ENCODE data around the gene IZUMO3.
A peak's percentile ranks its signal among the peaks of the same experiment; 100 is the strongest.
"Not testable (repeated sequence)": the region's sequence is repeated elsewhere in the genome, so short reads cannot be mapped to it uniquely, and the experiment has no call there.

Gene IZUMO3

DNA sequence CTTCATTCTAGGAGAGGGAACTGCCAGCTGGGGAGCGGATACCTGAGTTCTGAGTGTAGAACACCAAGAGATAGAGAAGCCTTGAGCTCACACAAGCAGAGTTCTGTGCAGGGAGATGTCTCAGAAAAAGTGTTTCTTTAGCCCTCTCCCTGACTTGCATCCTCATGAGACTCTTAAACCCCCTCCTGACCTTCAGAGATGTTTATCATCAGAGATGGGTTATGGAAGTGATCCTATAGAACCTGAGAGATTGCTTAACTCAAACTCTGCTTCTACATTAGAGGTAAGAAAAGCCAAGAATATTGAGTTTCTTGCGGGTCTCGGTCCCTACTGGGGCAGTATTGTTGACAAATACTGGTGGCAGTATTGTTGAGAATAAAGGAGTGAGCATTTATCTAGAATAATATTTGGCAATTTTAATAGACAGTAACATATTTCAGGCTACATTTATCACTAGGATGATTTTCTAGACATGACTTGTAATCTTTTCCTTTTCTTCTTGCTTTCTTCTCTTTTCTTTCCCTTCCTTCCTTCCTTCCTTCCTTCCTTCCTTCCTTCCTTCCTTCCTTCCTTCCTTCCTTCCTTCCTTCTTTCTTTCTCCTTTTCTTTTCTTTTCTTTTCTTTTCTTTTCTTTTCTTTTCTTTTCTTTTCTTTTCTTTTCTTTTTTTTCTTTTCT, at the start of gene IZUMO3:
Gene IZUMO3, minus strand, starts transcription at position 51 of the 676 bp plus-strand sequence. CDS start 248 bp downstream, outside the sequence.
- no peak for DNase-seq (ENCODE audit: low spot score)

DNA sequence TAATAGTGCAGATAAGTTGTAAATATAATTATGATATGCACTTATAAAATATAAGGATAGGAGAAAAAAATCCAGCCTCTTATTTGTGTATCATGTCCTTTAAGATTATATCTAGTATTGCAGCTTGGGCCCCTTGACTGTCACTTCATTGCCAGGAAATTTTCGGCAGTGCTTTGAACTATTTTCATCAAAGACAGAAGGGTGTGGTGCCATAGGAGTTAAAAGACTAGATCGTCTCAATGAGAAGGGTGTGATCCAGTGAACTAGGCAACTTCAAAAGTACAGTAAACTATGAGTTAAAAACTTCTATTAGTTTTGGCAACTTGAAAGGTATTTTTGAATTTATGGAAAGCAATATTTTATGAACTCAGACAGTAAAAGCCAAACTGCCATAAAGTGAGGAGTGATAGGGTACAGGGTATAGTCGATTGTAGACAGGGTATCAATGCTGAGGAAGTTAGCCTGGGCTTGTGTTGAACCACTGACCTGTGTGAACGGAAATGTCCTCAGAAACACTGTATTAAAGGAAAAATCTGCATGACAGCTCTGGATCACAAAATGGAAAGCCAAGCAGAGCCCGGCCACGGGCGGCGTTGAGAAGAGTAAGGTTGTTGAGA, 48.6 kb upstream of the IZUMO3 start:
- no peak for DNase-seq (ENCODE audit: low spot score)

DNA sequence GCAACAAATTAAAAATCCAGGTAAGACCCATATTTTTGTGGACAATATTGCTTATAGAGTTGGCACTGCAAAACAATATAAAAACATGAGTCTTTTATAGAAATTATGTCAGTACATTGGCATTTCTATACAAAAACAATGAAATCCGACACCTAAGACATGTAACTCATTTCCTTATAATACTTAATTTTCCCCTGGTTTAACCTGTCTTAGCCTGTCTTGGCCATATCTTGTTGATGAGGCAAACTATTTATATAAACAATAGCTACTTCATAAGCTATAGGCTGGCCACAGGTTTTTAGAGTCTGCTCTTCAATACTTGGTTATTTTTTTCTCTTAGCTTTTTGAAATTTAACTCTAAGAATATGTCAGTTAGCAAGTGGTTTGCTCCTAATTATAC, 44.7 kb upstream of the IZUMO3 start:
- no peak for DNase-seq (ENCODE audit: low spot score)

DNA sequence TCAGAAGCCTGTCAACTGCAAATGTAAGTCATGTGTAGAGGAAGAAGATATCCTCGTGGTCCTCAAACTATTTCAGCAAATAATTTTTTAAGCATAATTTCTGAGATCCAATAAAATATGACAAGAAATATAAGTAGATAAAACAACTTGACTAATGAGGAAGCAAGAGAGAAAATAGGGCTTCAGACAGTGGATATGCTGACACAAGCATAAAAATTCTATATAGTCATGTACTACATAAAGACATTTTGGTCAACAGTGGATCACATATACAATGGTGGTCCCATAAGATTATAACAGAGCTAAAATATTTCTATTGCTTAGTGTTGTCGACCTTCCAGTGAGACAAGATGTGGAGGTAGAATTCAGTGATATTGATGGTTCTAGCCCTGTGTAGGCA, 42.2 kb upstream of the IZUMO3 start:
- no peak for DNase-seq (ENCODE audit: low spot score)

- no peak for DNase-seq (ENCODE audit: low spot score)
These were observed 36.7 kb upstream of the IZUMO3 start for GRCh38 chr9:24582146-24583126.

- not testable (repeated sequence) for DNase-seq (ENCODE audit: low spot score)
These were observed 34.3 kb upstream of the IZUMO3 start for GRCh38 chr9:24580005-24580404.

- DNase-seq (ENCODE audit: low spot score): no peak
These were observed 26.7 kb upstream of the IZUMO3 start for GRCh38 chr9:24572406-24572805.

- no peak for DNase-seq (ENCODE audit: low spot score)
These were observed 16.3 kb upstream of the IZUMO3 start for GRCh38 chr9:24561957-24562356.

DNA sequence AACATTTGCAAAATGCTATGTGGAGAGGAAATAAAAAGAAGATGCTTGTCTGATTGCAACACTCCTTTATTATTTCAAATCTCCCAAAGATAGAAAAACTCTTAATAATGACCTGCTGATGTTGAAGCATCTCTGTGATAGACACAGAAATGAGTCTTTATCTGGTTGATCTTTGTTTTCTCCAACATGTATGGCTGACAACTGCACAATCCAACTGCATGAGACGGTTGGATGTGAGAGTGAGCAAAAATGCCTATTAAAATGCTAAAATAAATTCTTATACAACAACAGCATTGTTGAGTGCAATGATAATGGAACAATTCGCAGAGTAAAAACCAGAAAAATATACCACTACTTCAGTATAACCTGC, 7.5 kb upstream of the IZUMO3 start:
- DNase-seq (ENCODE audit: low spot score): no peak

GRCh38 chr9:24552526-24553182, 7.0 kb upstream of the IZUMO3 start:
- DNase-seq (ENCODE audit: low spot score): no peak

GRCh38 chr9:24545285-24545684, 412 bp downstream of the IZUMO3 start:
- no peak for DNase-seq (ENCODE audit: low spot score)

DNA sequence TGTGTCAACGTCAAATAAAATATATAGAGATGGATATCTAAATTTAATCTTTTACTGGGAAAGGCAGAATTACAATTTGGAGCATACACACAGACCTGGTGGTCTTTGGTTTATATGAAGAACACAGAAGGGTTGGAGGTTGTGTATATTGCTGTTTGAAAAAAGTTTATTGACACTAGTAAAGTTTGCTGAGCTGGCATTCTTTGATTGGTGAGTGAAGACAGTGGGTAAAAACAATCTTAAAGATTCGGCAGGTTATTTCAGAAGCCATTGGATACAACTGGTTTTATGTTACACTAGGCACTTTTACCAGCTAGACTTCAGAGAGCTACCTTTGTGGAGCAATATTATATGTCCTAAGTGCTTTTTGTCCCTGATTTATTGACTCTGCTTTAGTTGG, 27.2 kb downstream of the IZUMO3 start:
- no peak for DNase-seq (ENCODE audit: low spot score)

DNA sequence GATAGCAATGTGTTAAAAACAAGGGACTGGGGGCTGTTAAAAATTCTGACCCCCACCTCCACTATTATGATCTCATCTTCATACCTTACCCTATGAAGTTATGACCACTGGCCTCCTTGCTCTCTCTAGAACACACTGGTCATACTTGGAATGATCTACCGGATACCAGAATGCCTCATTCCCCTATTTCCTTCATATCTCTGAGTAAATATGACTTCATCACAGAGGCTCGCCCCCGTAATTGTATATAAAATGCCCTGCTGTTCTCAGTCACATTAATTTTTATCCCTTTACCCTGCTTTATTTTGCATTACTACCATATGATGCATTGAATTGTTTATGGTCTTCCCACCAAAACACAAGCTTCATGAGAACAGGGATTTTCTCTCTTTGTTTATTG, 29.2 kb downstream of the IZUMO3 start:
- no peak for DNase-seq (ENCODE audit: low spot score)

GRCh38 chr9:24509850-24510249, 35.8 kb downstream of the IZUMO3 start:
- no peak for DNase-seq (ENCODE audit: low spot score)

- DNase-seq (ENCODE audit: low spot score): no peak
These were observed 41.2 kb downstream of the IZUMO3 start for GRCh38 chr9:24504521-24504920.

- peak; percentile 38 for DNase-seq (ENCODE audit: low spot score)
These were observed 43.3 kb downstream of the IZUMO3 start for GRCh38 chr9:24502206-24502937.

DNA sequence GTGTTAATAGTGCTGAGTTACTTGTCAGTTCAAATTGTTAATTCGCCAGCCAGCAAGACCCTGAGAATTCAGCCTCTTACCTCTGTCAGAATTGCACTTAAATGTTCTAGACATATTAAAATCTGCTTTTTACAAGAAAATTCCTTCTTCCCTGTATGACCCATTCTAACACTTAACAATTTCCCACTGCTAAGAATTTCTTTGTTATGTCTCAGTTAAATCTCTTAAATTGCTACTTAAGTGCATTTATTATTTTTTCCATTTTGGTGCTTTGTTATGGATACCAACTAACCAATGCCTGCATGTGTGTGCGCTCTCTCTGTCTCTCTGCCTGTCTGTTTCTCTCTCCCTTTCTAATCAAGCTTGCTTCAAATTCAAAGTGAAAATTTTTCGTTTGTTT, 44.9 kb downstream of the IZUMO3 start:
- no peak for DNase-seq (ENCODE audit: low spot score)

GRCh38 chr9:24498632-24499031, 47.1 kb downstream of the IZUMO3 start:
- no peak for DNase-seq (ENCODE audit: low spot score)

- DNase-seq (ENCODE audit: low spot score): no peak
These were observed 48.0 kb downstream of the IZUMO3 start for GRCh38 chr9:24497671-24498070.

Data from D341Med (cell line).